GM21786 (cell line): ENCODE results near the gene ZFP14.
A peak's percentile ranks its signal among the peaks of the same experiment; 100 is the strongest.

Experiments
- ATAC-seq: cut with Tn5 transposase; IDR thresholded peaks from one replicate; pipeline ENCODE4 v1.9.1; 2021; ENCODE audit not compliant: unreplicated experiment

ZFP14 gene

DNA sequence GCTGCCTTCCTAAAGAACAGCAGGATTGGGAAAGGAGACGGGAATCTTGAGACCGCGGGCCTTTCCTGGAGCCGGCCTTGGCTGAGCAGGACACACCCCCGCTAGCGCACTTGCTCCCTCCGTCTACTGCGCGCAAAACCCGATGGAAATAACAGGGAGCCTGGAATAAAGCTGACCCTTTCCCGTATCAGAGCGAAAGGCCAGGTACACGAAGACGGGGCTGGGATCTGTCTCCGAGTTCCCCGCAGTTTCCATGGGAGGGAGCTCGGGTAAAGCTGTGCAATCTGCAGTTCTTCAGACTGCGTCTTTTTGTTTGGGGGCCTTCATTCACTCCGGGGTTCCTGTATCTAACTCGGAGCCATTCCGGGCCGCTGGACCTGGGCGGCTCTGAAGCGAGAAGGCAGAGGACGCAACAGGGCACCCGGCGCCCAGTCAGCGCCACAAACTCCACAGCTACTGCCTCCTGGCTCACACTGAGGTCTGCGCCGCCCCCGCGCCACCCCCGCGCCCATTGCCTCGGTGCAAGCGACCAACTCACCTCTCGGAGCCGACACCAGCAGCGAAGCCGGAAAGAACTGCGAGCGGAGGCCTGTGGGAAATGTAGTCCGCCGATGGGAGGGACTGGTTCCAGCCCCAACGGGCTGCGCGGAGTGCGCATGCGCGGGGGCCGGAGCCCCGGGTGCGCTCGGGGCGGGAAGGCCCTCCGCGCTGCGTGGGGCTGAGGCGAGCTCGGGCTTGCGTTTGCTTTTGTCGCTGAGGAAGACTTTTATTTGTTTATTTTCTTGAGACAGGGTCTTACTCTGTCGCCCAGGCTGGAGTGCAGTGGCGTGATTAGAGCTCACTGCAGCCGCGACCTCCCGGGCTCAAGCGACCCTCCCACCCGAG, at the start of gene ZFP14:
ZFP14 (minus strand) TSS at position 577 of the 885 bp plus-strand sequence. CDS start 11,309 bp downstream, outside the sequence.
- peak; percentile 97 for ATAC-seq

DNA sequence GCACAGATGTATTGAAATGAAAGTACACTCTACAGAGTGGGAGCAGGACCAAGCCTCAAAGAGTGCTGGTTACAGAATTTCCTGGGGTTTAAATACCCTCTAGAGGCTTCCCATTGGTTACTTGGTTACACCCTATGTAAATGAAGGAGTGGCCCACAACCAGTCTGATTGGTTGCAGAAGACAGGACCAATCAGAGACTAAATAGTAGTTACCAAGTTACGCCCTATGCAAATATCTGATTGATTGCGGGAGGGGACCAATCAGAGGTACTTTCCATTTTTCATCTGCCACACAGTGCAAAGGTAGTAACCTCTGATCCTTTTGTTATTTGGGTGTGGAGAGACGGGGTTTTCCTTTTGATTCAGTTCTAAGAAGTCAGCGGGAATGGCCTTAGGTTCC, 44.9 kb upstream of the ZFP14 start:
- no peak for ATAC-seq

DNA sequence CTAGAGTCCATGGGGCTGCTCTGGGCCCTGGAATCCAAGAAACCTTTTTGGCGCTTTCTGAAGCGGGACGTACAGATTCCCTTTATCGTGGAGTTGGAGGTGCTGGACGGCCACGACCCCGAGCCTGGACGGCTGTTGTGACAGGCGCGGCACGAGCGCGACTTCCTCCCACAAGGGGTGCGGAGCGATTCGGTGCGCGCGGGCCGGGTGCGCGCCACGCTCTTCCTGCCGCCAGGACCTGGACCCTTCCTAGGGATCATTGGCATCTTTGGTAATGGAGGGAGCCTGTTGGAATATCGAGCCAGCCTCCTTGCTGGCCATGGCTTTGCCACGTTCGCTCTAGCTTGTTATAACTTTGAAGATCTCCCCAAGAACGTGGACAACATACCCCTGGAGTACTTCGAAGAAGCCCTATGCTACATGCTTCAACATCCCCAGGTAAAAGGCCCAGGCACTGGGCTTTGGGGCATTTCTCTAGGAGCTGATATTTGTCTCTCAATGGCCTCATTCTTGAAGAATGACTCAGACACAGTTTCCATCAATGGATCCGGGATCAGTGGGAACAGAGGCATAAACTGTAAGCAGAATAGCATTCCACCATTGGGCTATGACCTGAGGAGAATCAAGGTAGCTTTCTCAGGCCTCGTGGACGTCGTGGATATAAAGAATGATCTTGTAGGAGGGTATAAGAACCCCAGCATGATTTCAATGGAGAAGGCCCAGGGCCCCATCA, 42.9 kb upstream of the ZFP14 start:
- ATAC-seq, result no peak

DNA sequence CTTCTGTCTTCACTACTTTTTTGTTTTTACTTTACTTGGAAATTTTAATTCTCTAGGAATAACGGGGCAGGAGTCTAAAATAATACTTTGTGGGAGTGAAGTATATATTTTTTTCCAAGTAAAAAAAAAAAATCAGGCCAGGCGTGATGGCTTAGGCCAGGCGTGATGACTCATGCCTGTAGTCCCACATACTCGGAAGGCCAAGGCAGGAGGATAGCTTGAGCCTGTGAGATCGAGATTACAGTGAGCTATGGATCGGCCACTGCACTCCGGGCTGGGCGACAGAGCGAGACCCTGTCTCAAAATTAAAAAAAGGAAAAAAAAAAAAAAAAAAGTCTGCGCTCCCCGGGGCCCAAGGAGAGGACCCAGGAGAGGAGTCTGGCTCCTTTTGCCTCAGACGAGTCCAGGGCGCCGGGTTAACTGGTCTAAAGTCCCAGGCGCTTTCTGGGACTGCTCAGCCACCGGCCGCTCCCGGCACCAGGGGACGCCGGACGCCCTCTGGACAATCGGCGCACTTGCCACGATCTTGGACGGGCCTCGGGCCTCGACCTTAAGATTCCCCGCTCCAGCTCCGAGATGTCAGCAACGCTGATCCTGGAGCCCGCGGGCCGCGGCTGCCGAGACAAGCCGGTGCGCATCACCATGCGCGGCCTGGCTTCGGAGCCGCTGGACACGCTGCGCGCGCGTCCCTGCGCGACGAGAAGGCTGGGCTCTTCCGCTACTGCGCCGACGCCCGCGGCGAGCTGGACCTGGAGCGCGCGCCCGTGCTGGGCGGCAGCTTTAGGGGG, 42.2 kb upstream of the ZFP14 start:
- ATAC-seq, result no peak

DNA sequence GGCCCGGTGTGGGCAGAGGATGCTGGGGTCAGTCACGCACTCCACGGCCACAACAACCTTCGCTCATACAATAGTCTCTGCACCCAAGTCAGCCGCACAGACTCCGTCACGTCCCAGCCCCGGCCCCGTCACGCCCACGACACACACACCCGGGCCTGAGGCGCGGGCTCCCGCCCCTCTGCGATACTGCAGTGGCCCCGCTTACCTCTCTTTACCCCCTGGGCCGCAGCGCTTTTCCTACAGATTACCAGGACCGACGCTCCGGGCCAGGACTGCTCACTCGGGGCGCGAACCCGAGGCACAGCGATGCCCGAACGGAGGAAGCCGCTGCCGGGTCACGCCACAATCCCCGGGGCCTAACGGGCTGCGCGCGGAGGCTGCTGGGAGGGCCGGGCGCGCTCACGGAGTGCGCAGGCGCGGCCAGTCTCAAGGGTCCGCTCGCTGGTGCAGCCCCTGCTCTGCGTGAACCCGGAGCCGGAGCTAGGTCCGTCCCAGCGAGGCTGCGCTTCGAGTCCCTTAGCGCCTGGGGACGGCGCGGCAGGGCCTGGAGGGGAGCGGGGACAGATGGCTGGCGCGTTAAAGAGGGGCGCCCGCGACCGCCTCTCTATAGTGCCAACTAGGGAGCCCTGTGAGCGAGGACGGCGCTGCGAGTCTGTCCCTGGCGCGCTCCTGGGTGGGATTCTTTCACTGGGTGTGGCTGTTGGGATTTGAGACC, 39.4 kb upstream of the ZFP14 start, which contains the start of gene ZFP82:
ZFP82 (minus strand) TSS at position 358 of the 715 bp plus-strand sequence. CDS start 8,855 bp downstream, outside the sequence.
- ATAC-seq, result no peak

DNA sequence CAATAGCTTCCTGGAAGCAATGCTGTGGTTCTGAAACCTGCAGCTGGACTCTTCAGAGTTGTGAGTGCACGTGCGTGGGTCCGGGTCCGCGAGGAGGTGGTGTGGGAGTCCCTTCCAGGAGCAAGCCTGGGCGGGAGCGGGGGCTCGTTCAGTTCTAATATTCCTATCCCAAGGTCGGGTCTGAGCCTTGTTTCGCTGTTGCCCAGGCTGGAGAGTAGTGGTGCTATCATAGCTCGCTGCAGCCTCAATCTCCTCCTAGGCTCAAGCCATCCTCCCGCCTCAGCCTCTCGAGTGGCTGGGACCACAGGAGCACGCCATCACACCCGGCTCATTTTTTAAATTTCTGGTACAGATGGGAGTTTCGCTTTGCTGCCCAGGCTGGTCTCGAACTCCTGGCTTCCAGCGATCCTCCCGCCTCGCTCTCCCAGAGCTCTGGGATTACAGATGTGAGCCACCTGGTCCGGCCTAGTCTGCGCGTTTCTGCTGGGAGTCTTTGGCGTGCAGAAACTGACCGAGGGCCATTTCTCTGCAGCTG, 38.8 kb upstream of the ZFP14 start:
- ATAC-seq, result no peak

DNA sequence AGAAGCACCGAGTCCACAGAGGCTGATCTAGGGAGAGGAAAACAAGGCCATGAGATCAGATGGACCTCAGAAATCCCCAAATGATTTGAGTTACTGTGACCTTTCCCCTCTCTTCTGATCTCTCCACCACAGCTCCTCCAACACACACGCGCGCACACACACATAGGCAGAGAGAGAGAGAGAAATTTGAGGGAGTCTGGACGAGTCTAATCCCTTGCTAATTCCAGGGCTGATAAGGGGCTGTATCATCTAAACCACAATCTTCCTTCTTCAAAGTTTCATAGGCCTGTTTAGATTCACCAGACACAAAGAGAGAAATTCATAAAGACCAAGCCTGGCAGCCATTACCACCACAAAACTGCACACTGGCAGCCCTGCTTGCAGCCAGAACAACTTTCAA, 30.8 kb upstream of the ZFP14 start:
- no peak for ATAC-seq

DNA sequence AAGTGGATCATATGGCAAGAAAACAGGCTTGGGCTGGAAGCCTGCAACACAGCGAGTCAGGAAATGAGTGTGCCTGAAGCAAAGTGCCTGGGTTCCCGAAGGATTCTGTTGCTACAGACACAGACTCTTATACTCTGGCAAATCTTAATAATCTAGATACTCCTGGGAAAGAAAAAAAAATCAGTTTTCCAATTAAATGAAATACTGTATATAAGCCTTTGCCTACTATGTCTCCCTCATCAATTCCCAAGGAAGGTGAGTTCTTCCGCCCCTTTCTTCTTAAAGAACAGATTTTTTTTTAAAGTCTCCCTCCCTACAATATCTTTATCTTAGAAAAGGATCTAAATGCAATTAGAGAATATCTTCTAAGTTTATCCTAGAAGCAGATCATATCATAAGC, 29.1 kb upstream of the ZFP14 start:
- ATAC-seq, result no peak

DNA sequence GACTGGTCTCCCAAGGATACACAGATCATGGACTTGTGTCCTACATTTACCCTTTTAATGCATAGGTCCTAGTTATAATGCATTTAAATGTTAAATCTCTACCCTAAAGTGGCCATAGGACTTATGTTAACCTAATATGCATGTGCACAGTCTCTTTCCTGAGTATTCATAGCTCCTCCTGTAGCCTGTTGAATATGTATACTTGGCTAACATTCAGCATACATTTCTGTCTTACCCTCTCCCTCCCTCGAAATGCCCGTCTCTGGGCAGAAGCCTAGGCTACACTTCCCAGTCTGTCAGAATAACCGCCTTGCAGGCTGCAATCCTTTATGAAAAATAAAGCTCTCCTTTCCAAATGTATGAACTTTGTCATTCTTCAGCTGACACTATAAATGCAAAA, 25.5 kb upstream of the ZFP14 start:
- no peak for ATAC-seq

DNA sequence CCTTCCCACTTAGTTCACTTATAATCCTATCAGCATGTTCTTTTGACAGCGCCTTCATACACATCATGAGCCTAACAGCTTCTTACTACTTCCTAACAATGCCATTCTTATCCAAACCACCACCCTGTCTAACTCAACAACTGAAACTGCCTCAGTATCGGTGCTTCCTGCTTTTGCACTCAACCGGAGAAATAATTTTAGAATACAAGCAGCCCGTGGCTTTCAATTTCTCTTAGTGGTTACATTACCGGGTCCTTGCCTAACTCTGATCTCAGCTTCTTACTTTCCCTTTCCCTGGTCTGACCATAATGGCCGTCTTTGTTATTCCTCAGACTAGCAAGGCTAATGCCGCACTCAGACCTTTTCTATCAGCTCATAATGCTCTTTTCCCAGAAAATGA, 22.5 kb upstream of the ZFP14 start:
- no peak for ATAC-seq

DNA sequence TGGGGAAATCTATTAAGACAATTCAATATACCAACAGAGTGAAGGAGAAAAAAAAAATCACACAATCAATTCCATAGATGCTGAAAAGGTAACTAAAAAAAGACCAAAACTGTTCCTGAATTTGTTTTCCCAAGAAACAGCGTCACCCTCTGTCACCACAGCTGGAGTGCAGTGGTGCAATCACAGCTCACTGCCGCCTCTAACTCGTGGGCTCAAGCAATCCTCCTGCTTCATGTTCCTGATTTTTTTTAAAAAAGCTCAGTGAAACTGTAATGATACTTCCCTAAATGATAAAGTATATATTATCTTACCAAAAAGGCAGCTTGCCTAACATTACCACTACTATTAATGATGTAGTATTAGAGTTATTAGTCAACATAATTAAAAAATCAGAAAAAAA, 19.6 kb upstream of the ZFP14 start:
- no peak for ATAC-seq

DNA sequence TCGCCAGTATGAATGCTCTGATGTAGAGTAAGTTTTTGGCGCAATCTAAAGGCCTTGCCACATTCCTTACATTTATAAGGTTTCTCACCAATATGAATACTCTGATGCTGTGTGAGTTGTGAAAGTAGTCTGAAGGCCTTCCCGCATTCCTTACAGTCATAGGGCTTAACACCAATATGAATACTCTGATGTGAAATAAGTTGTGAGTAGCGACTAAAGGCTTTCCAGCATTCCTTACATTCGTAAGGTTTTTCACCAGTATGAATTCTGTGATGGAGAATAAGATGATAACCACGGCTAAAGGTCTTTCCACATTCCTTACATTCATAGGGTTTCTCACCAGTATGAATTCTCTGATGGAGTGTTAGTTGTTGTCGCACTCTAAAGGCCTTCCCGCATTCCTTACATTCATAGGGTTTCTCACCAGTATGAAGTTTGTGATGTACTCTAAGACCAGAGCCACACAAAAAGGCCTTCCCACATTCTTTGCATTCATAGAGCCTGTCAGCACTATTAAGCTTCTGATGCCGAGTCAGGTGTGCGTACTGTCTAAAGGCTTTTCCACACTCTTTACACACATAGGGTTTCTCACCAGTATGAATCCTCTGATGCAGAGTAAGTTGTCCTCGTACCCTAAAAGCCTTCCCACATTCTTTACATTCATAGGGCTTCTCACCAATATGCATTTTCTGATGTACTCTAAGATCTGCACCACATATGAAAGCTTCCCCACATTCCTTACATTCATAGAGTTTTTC, 14.1 kb upstream of the ZFP14 start:
- ATAC-seq, result no peak

DNA sequence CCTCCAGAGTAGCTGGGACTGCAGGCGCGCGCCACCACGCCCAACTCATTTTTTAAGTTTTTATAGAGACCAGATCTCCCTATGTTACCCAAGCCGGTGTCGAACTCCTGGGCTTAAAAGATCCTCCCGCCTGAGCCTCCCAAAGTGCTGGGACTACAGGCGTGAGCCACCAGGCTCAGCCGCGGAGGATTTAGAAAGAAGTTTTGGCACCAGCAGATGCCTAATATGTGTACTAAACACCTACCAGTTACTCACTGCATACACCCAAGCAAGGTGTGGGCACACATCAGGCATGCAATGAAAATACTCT, 464 bp upstream of the ZFP14 start:
- no peak for ATAC-seq

DNA sequence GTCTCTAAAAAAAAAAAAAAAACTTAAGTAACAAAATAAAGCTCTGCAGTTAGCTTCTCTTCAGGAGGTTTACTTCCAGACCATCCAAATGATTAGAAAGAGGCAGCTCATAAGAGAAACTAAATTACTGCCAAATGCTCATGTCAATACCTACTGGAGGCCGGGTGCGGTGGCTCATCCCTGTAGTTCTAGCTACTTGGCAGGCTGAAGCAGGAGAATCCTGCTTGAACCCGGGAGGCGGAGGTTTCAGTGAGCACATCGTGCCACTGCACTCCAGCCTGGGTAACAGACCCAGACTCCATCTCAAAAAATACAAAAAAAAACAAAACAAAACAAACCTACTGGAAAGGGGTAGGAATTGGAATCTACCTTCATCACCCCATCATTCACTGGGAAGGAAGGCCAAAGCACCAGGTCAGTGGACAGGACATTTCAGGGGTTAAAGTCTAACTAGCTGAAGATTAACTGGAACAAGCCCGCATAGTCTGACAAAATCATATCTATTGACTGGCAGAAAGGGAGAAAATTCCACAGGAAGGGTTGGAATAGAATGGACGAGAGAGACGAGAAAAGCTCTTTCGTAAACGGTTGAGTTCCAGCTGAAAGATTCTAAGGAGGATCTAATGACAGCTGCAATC, 1.3 kb downstream of the ZFP14 start:
- no peak for ATAC-seq

DNA sequence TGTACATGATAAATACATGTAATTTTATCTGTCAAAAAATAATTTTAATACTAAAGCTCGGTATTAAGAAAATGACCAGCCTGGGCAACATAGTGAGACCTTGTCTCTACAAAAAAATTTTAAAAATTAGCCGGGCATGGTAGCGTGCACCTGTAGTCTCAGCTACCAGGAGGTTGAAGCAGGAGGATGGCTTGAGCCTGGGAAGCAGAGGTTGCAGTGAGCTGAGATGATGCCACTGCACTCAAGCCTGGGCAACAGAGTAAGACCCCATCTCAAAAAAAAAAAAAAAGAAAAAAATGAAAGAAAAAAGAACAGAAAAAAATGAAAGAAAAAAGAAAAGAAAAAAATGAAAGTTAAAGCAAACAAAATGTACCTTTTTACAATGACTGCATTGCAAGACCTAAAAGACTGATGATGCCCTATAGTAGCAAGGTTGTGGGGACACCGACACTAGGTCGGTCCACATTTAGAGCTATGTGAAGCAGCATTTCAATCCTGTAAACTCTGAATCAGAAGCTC, 5.3 kb downstream of the ZFP14 start:
- ATAC-seq, result no peak

DNA sequence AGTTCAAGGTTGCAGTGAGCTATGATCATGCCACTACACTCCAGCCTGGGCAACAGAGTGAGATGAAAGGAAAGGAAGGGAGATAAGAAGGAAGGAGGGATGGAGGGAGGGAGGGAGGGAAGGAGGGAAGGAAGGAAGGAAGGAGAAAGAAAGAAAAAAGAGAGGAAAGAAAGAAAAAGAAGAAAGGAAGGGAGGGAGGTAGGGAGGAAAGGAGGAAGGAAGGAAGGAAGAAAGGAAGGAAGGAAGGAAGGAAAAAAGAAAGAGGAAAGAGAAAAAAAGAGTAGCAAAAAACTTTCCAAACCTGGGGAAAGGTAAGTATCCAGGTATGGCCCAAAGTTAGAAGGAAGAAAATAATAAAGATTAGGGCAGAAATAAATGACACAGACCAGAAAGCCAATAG, 7.1 kb downstream of the ZFP14 start:
- ATAC-seq, result no peak

DNA sequence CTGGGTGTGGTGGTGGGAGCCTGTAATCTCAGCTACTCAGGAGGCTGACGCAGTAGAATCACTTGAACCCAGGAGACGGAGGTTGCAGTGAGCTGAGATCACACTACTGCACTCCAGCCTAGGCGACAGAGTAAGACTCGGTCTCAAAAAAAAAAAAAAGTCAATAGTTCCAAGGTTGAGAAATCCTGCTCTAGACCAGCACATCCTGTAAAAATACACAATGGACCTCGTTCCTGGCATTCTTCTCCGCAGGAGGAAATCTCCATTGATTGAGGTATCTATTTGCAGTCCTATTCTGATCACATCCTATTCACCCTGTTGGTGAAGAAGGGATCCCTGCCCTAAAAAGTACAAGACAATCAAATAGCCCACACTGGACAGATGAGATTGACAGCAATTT, 15.2 kb downstream of the ZFP14 start:
- ATAC-seq, result no peak

DNA sequence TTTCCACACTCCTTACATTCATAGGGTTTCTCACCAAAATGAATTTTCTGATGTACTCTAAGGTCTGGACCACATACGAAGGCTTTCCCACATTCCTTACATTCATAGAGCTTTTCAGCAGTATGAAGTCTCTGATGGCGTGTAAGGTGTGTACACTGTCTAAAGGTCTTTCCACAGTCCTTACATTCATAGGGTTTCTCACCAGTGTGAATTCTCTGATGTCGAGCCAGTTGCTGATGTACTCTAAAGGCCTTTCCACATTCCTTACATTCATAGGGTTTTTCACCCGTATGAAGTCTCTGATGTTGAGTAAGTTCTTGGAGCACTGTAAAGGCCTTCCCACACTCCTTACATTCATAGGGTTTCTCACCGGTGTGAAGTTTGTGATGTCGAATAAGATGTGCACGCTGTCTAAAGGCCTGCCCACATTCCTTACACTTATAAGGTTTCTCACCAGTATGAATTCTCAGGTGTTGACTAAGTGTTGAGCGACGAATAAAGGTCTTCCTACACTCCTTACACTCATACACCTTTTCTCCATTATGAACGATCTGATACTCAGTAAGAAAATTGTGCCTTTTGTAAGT, 38.1 kb downstream of the ZFP14 start:
- ATAC-seq, result no peak
